ENCODE data around the gene FAAP20. TPM values are rescaled to one million over a fixed set of nuclear protein-coding genes. Genes with fewer than 3 reads are reported as not detected.

The FAAP20 gene
- total RNA-seq, 1 donor from 2014 or later: 74.2 TPM

- DNase-seq (ENCODE audit: low spot score): no peak
These were observed 15.1 kb downstream of the FAAP20 start for GRCh38 chr1:2179283-2180013.

GRCh38 chr1:2178875-2179274, 15.7 kb downstream of the FAAP20 start:
- no peak for DNase-seq (ENCODE audit: low spot score)

- DNase-seq (ENCODE audit: low spot score): no peak
These were observed 16.5 kb downstream of the FAAP20 start for GRCh38 chr1:2177946-2178538.

- DNase-seq (ENCODE audit: low spot score): no peak
These were observed 17.0 kb downstream of the FAAP20 start for GRCh38 chr1:2177541-2177940.

- no peak for DNase-seq (ENCODE audit: low spot score)
These were observed 18.0 kb downstream of the FAAP20 start for GRCh38 chr1:2176615-2177014.

- DNase-seq (ENCODE audit: low spot score): no peak
These were observed 18.7 kb downstream of the FAAP20 start for GRCh38 chr1:2175681-2176454.

- DNase-seq (ENCODE audit: low spot score): no peak
These were observed 19.5 kb downstream of the FAAP20 start for GRCh38 chr1:2175055-2175414.

- DNase-seq (ENCODE audit: low spot score): no peak
These were observed 20.1 kb downstream of the FAAP20 start for GRCh38 chr1:2174348-2175054.

- no peak for DNase-seq (ENCODE audit: low spot score)
These were observed 20.8 kb downstream of the FAAP20 start for GRCh38 chr1:2173546-2174347.

GRCh38 chr1:2172551-2173146, 21.9 kb downstream of the FAAP20 start:
- DNase-seq (ENCODE audit: low spot score): no peak

GRCh38 chr1:2172012-2172411, 22.6 kb downstream of the FAAP20 start:
- no peak for DNase-seq (ENCODE audit: low spot score)

GRCh38 chr1:2170211-2170610, 24.4 kb downstream of the FAAP20 start:
- DNase-seq (ENCODE audit: low spot score): no peak

- no peak for DNase-seq (ENCODE audit: low spot score)
These were observed 25.3 kb downstream of the FAAP20 start for GRCh38 chr1:2169200-2169836.

- no peak for DNase-seq (ENCODE audit: low spot score)
These were observed 26.0 kb downstream of the FAAP20 start for GRCh38 chr1:2168535-2168934.

- no peak for DNase-seq (ENCODE audit: low spot score)
These were observed 26.5 kb downstream of the FAAP20 start for GRCh38 chr1:2168090-2168489.

GRCh38 chr1:2166695-2167094, 27.9 kb downstream of the FAAP20 start:
- no peak for DNase-seq (ENCODE audit: low spot score)

- DNase-seq (ENCODE audit: low spot score): no peak
These were observed 28.3 kb downstream of the FAAP20 start for GRCh38 chr1:2166254-2166653.

GRCh38 chr1:2165646-2166045, 28.9 kb downstream of the FAAP20 start:
- DNase-seq (ENCODE audit: low spot score): no peak

- no peak for DNase-seq (ENCODE audit: low spot score)
These were observed 31.4 kb downstream of the FAAP20 start for GRCh38 chr1:2163205-2163604.

GRCh38 chr1:2160451-2161300, 33.9 kb downstream of the FAAP20 start:
- DNase-seq (ENCODE audit: low spot score): no peak
